DMS79 (cell line): ENCODE data around the gene CNPY1.

Source experiments
- DNase-seq: peaks from one replicate; lab custom pipeline; 2025; lab: John Stamatoyannopoulos, UW

Gene CNPY1

GRCh38 chr7:155511702-155511996 lies 34.7 kb downstream of the CNPY1 start:
- DNase-seq: no peak

GRCh38 chr7:155510975-155511701 lies 35.2 kb downstream of the CNPY1 start:
- no peak for DNase-seq

GRCh38 chr7:155509725-155510551 lies 36.4 kb downstream of the CNPY1 start:
- DNase-seq: no peak

GRCh38 chr7:155509359-155509724 lies 37.0 kb downstream of the CNPY1 start:
- no peak for DNase-seq

- DNase-seq: no peak
These were observed 37.7 kb downstream of the CNPY1 start for GRCh38 chr7:155508376-155509358.

- DNase-seq: no peak
These were observed 38.8 kb downstream of the CNPY1 start for GRCh38 chr7:155507576-155507975.

- no peak for DNase-seq
These were observed 39.5 kb downstream of the CNPY1 start for GRCh38 chr7:155506854-155507337.

- DNase-seq: no peak
These were observed 41.0 kb downstream of the CNPY1 start for GRCh38 chr7:155505422-155505793.

- no peak for DNase-seq
These were observed 49.0 kb downstream of the CNPY1 start for GRCh38 chr7:155497149-155497901.

GRCh38 chr7:155496267-155497005 lies 49.9 kb downstream of the CNPY1 start:
- no peak for DNase-seq

GRCh38 chr7:155495440-155496248 lies 50.7 kb downstream of the CNPY1 start:
- no peak for DNase-seq

GRCh38 chr7:155494551-155494950 lies 51.8 kb downstream of the CNPY1 start:
- no peak for DNase-seq

GRCh38 chr7:155493744-155494538 lies 52.4 kb downstream of the CNPY1 start:
- DNase-seq: no peak

- DNase-seq: no peak
These were observed 54.5 kb downstream of the CNPY1 start for GRCh38 chr7:155491812-155492211.

GRCh38 chr7:155490697-155491628 lies 55.4 kb downstream of the CNPY1 start:
- no peak for DNase-seq

GRCh38 chr7:155489862-155490696 lies 56.3 kb downstream of the CNPY1 start:
- no peak for DNase-seq
